Brain microvascular endothelial cell (primary cell): ENCODE data around the gene TDRD1.

Source experiments
- DNase-seq: peaks from one replicate; pipeline ENCODE4 v3.0.0-alpha.2; 2020
- H3K27ac ChIP-seq: fragments of 250-450 bp; sonication (Bioruptor Pico); 2 replicates; pipeline ENCODE4 v1.5.1; 2020; ENCODE audit warnings: mild to moderate bottlenecking, moderate library complexity
- H3K27me3 ChIP-seq: fragments of 250-450 bp; sonication (Bioruptor Pico); replicated peaks from 2 replicates; pipeline ENCODE4 v1.5.1; 2020; ENCODE audit warnings: mild to moderate bottlenecking
- H3K36me3 ChIP-seq: fragments of 250-450 bp; sonication (Bioruptor Pico); replicated peaks from 2 replicates; pipeline ENCODE4 v1.5.1; 2020; ENCODE audit warnings: mild to moderate bottlenecking
- H3K4me3 ChIP-seq: 2 replicates; pipeline ENCODE4 v1.5.1; 2011; ENCODE audit warnings: low read depth, mild to moderate bottlenecking, control low read depth, low read length, moderate library complexity
- in situ Hi-C: cut with HindIII; loops from 2 replicates; pipeline ENCODE4 v1.10.0; 2017; ENCODE audit warnings: low sequenced_read_pairs, low pct_ligation_motif_present
- TF ChIP-seq, protein P1 (sequence below): IDR thresholded peaks from 2 replicates; pipeline ENCODE4 v1.5.1; 2011; ENCODE audit warnings: low read depth, mild to moderate bottlenecking, moderate library complexity, low read length, control low read depth, inconsistent platforms; ENCODE audit errors: missing control alignments

Gene TDRD1

DNA sequence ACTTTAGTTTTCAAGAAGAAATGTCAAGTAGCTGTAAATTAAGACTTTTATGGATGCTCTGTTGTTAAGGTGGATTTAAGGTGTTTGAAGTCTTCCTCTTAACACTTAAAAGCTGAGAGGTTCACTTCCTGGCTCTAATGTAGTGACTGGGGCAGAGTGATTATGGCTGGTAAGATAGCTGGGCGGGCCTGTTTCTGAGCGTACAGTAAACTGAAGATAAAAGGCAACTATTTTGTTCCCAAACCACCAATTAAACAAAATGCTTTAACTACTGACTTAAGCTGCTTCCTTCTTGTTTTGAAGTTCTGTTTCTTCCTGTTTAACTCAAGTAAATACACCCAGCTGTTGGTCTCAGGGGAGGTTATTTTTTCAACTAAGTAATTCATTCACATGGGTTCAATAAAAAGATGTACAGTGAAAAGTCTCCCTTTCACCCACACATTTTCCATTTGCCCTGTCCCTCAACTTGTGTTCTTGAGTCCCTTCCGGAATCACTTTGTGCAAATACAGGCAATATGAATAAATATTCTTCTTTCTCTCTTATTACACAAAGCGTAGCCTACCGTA, 79.2 kb downstream of the TDRD1 start:
- Histone ChIP-seq H3K4me3 (no peak overlapping the region), H3K27ac (no peak overlapping the region), H3K27me3 (no peaks in the 10 kb centered on the region), H3K36me3 (no peaks in the 10 kb centered on the region)
- DNase-seq = no peak
- in situ Hi-C loops = no loop called here
- TF ChIP-seq, protein P1, sequence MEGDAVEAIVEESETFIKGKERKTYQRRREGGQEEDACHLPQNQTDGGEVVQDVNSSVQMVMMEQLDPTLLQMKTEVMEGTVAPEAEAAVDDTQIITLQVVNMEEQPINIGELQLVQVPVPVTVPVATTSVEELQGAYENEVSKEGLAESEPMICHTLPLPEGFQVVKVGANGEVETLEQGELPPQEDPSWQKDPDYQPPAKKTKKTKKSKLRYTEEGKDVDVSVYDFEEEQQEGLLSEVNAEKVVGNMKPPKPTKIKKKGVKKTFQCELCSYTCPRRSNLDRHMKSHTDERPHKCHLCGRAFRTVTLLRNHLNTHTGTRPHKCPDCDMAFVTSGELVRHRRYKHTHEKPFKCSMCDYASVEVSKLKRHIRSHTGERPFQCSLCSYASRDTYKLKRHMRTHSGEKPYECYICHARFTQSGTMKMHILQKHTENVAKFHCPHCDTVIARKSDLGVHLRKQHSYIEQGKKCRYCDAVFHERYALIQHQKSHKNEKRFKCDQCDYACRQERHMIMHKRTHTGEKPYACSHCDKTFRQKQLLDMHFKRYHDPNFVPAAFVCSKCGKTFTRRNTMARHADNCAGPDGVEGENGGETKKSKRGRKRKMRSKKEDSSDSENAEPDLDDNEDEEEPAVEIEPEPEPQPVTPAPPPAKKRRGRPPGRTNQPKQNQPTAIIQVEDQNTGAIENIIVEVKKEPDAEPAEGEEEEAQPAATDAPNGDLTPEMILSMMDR = no peak

GRCh38 chr10:114259824-114260223, 80.7 kb downstream of the TDRD1 start:
- no peak overlapping the region for H3K4me3 ChIP-seq
- H3K27ac ChIP-seq = no peak overlapping the region
- in situ Hi-C loops = no loop called here
- no peaks in the 10 kb centered on the region for H3K27me3 ChIP-seq
- no peak for DNase-seq
- H3K36me3 ChIP-seq = no peaks in the 10 kb centered on the region
- TF ChIP-seq, protein P1 = no peak

- DNase-seq = no peak
- H3K4me3 ChIP-seq = no peak overlapping the region
- in situ Hi-C loops = no loop called here
- H3K27me3 ChIP-seq = no peaks in the 10 kb centered on the region
- TF ChIP-seq, protein P1 = no peak
- H3K36me3 ChIP-seq = no peaks in the 10 kb centered on the region
- H3K27ac ChIP-seq = no peak overlapping the region
Measured at GRCh38 chr10:114260366-114260765, 81.2 kb downstream of the TDRD1 start.

GRCh38 chr10:114261076-114261475, 81.9 kb downstream of the TDRD1 start:
- TF ChIP-seq, protein P1 = no peak
- H3K27ac ChIP-seq = no peak overlapping the region
- H3K4me3 ChIP-seq = no peak overlapping the region
- in situ Hi-C loops = no loop called here
- DNase-seq = peak; percentile 61
- no peaks in the 10 kb centered on the region for H3K36me3 ChIP-seq
- H3K27me3 ChIP-seq = no peaks in the 10 kb centered on the region

GRCh38 chr10:114262496-114262895, 83.3 kb downstream of the TDRD1 start:
- Histone ChIP-seq H3K36me3 (no peaks in the 10 kb centered on the region), H3K27me3 (no peaks in the 10 kb centered on the region), H3K4me3 (no peak overlapping the region), H3K27ac (no peak overlapping the region)
- no peak for DNase-seq
- TF ChIP-seq, protein P1 = no peak
- in situ Hi-C loops = no loop called here

- H3K27me3 ChIP-seq = no peaks in the 10 kb centered on the region
- no peak for DNase-seq
- no peaks in the 10 kb centered on the region for H3K36me3 ChIP-seq
- no peak overlapping the region for H3K27ac ChIP-seq
- in situ Hi-C loops = no loop called here
- H3K4me3 ChIP-seq = no peak overlapping the region
- TF ChIP-seq, protein P1 = no peak
Measured at GRCh38 chr10:114265392-114266053, 86.4 kb downstream of the TDRD1 start.
